ENCODE results near the gene RNH1. TPM values are rescaled to one million over a fixed set of nuclear protein-coding genes. Genes with fewer than 3 reads are reported as not detected.

RNH1 gene
- total RNA-seq, 2 experiments from 2014 or later: 65.5 to 65.7 TPM

GRCh38 chr11:533586-534395 lies 26.7 kb upstream of the RNH1 start:
- intact Hi-C loops (cut with micrococcal nuclease; ENCODE audit: unreplicated experiment): no loop called here

GRCh38 chr11:532986-533585 lies 26.0 kb upstream of the RNH1 start:
- no peaks in the 10 kb centered on the region for H3K79me2 ChIP-seq (ENCODE audit: insufficient read depth, low read depth, low read length)
- ChIA-PET CTCF (ENCODE audit: unreplicated experiment) (no interaction called here), POLR2A (no interaction called here)
- H3K4me2 ChIP-seq (ENCODE audit: low read length): no peak overlapping the region
- H3K4me3 ChIP-seq (ENCODE audit: low read depth, low read length, poor library complexity, severe bottlenecking): no peak overlapping the region
- H3K9me3 ChIP-seq (ENCODE audit: low read length): no peaks in the 10 kb centered on the region
- H3K4me1 ChIP-seq (ENCODE audit: insufficient read depth, low read length, poor library complexity, severe bottlenecking): peaks cover 28% of the 10 kb centered on the region
- no peak overlapping the region for H3K27ac ChIP-seq (ENCODE audit: low read depth, low read length, poor library complexity, severe bottlenecking)
- H4K20me1 ChIP-seq (ENCODE audit: insufficient read depth, low read length): no peaks in the 10 kb centered on the region
- DNase-seq (ENCODE audit: low spot score): no peak
- H3K36me3 ChIP-seq (ENCODE audit: insufficient read depth, low read length): peaks cover 17% of the 10 kb centered on the region; the same call in 1 of the 2 replicates
- BruUV-seq (replicated peaks): no TSS peak
- no peak overlapping the region for H2AFZ ChIP-seq (ENCODE audit: low read length)
- intact Hi-C loops (cut with micrococcal nuclease; ENCODE audit: unreplicated experiment): no loop called here
- TF ChIP-seq CTCF (conservative IDR thresholded peaks at IDR 0.05; ENCODE audit: low read length) (no peak), EZH2phosphoT487 (IDR thresholded peaks at IDR 0.05; ENCODE audit: borderline replicate concordance, low read depth, low read length) (no peak)
- H3K9me2 ChIP-seq (ENCODE audit: insufficient read depth, low read length): no peaks in the 10 kb centered on the region

More at GRCh38 chr11:533586-534395, 26.7 kb upstream of the RNH1 start:
- ChIA-PET CTCF (ENCODE audit: unreplicated experiment) (no interaction called here), POLR2A (no interaction called here)
- BruUV-seq (replicated peaks): TSS peak; percentile 73
- H3K9me3 ChIP-seq (ENCODE audit: low read length): no peaks in the 10 kb centered on the region
- no peak overlapping the region for H2AFZ ChIP-seq (ENCODE audit: low read length)
- no peak for DNase-seq (ENCODE audit: low spot score)
- no peaks in the 10 kb centered on the region for H3K79me2 ChIP-seq (ENCODE audit: insufficient read depth, low read depth, low read length)
- TF ChIP-seq EZH2phosphoT487 (IDR thresholded peaks at IDR 0.05; ENCODE audit: borderline replicate concordance, low read depth, low read length) (no peak), CTCF (conservative IDR thresholded peaks at IDR 0.05; ENCODE audit: low read length) (no peak)
- peaks cover 32% of the 10 kb centered on the region for H3K4me1 ChIP-seq (ENCODE audit: insufficient read depth, low read length, poor library complexity, severe bottlenecking)
- H4K20me1 ChIP-seq (ENCODE audit: insufficient read depth, low read length): no peaks in the 10 kb centered on the region
- H3K36me3 ChIP-seq (ENCODE audit: insufficient read depth, low read length): peaks cover 17% of the 10 kb centered on the region; the same call in 1 of the 2 replicates
- peak overlapping the region; percentile 94 for H3K4me3 ChIP-seq (ENCODE audit: low read depth, low read length, poor library complexity, severe bottlenecking)
- peak overlapping the region; percentile 92 for H3K4me2 ChIP-seq (ENCODE audit: low read length)
- H3K27ac ChIP-seq (ENCODE audit: low read depth, low read length, poor library complexity, severe bottlenecking): no peak overlapping the region
- H3K9me2 ChIP-seq (ENCODE audit: insufficient read depth, low read length): no peaks in the 10 kb centered on the region

GRCh38 chr11:532527-532985 lies 25.5 kb upstream of the RNH1 start:
- ChIA-PET CTCF (ENCODE audit: unreplicated experiment) (no interaction called here), POLR2A (no interaction called here)
- no peak for TF ChIP-seq EZH2phosphoT487 (IDR thresholded peaks at IDR 0.05; ENCODE audit: borderline replicate concordance, low read depth, low read length)
- TF ChIP-seq CTCF (conservative IDR thresholded peaks at IDR 0.05; ENCODE audit: low read length): no peak
- no peaks in the 10 kb centered on the region for H3K79me2 ChIP-seq (ENCODE audit: insufficient read depth, low read depth, low read length)
- intact Hi-C loops (cut with micrococcal nuclease; ENCODE audit: unreplicated experiment): no loop called here
- H3K4me2 ChIP-seq (ENCODE audit: low read length): no peak overlapping the region
- no TSS peak for BruUV-seq (replicated peaks)
- no peaks in the 10 kb centered on the region for H3K9me3 ChIP-seq (ENCODE audit: low read length)
- H3K36me3 ChIP-seq (ENCODE audit: insufficient read depth, low read length): peaks cover 17% of the 10 kb centered on the region; the same call in 1 of the 2 replicates
- no peak overlapping the region for H3K27ac ChIP-seq (ENCODE audit: low read depth, low read length, poor library complexity, severe bottlenecking)
- no peak overlapping the region for H2AFZ ChIP-seq (ENCODE audit: low read length)
- H4K20me1 ChIP-seq (ENCODE audit: insufficient read depth, low read length): no peaks in the 10 kb centered on the region
- H3K4me3 ChIP-seq (ENCODE audit: low read depth, low read length, poor library complexity, severe bottlenecking): no peak overlapping the region
- peaks cover 23% of the 10 kb centered on the region for H3K4me1 ChIP-seq (ENCODE audit: insufficient read depth, low read length, poor library complexity, severe bottlenecking)
- H3K9me2 ChIP-seq (ENCODE audit: insufficient read depth, low read length): no peaks in the 10 kb centered on the region
- no peak for DNase-seq (ENCODE audit: low spot score)

All from OCI-LY7 (cell line).